HCT116 (cell line): ENCODE results near the gene FAM32A. TPM values are rescaled to one million over a fixed set of nuclear protein-coding genes. Genes with fewer than 3 reads are reported as not detected.

ENCODE experiments used
- ATAC-seq: fragments of 200-7000 bp; cut with Tn5 transposase; 2 replicates; pipeline ENCODE4 v1.9.1; 2020; ENCODE audit warnings: mild to moderate bottlenecking, moderate library complexity
- BruUV-seq: library from RNA; stranded (reverse); fragments of 400-500 nt; replicated peaks from 2 replicates; lab custom pipeline; 2021; lab: Mats Ljungman, UMichigan
- CTCF ChIA-PET: fragments of 300-600 bp; sonication (Branson Sonifier 250); formaldehyde crosslinking; loops from one replicate; lab custom pipeline; 2021; ENCODE audit warnings: antibody characterized with exemption; lab: Charles Lee
- POLR2A ChIA-PET: fragments of 300-600, 350-600 bp; sonication (Branson Sonifier 250); formaldehyde crosslinking; loops from one replicate; lab custom pipeline; 2021; ENCODE audit warnings: antibody characterized with exemption; lab: Charles Lee
- RAD21 ChIA-PET, 2 experiments: fragments of 300-600 bp; sonication (Branson Sonifier 250); formaldehyde crosslinking; loops; one replicate each; lab custom pipeline; 2023; ENCODE audit warnings: low total read pairs in 2 of 2; ENCODE audit not compliant: uncharacterized antibody in 2 of 2, unreplicated experiment in 2 of 2, low non-redundant PET in 1 of 2; lab: Charles Lee
- DNase-seq: peaks from one replicate; pipeline ENCODE4 v3.0.0-alpha.2; 2010; ENCODE audit warnings: low read depth, low spot score
- H2AFZ ChIP-seq: fragments of 200-600 bp; shearing (Covaris generic), sonication (generic); 2 replicates; pipeline ENCODE4 v1.6.1; 2017; ENCODE audit warnings: low read depth, mixed run types, mixed read lengths, antibody characterized with exemption, low read length; ENCODE audit not compliant: poor library complexity, severe bottlenecking
- H3K27ac ChIP-seq: 2 replicates; pipeline ENCODE4 v1.5.1; 2012; ENCODE audit warnings: low read depth, low read length
- H3K27me3 ChIP-seq: fragments of 200-600 bp; sonication (generic); 2 replicates; pipeline ENCODE4 v1.6.1; 2016; ENCODE audit warnings: mixed run types, low read length, mixed read lengths; ENCODE audit not compliant: insufficient read depth
- H3K36me3 ChIP-seq, 2 experiments: fragments of 200-500 bp in 1 of 2; fragments of 200-600 bp in 1 of 2; sonication (Bioruptor generic) in 1 of 2; sonication (generic) in 1 of 2; 2 replicates each; pipeline versions ENCODE4 v1.5.1 to v1.6.1; 2014 to 2016; ENCODE audit warnings: low read length in 2 of 2, inconsistent platforms in 1 of 2, mixed read lengths in 1 of 2, mixed run types in 1 of 2; ENCODE audit not compliant: insufficient read depth in 2 of 2, control insufficient read depth in 1 of 2
- H3K4me1 ChIP-seq, 2 experiments: fragments of 200-600 bp in 1 of 2; sonication (generic) in 1 of 2; 2 replicates each; pipeline versions ENCODE4 v1.5.1 to v1.6.1; 2012 to 2017; ENCODE audit warnings: low read length in 2 of 2, inconsistent platforms in 1 of 2, mild to moderate bottlenecking in 1 of 2, mixed read lengths in 1 of 2, mixed run types in 1 of 2, moderate library complexity in 1 of 2; ENCODE audit not compliant: insufficient read depth in 2 of 2, control insufficient read depth in 1 of 2
- H3K4me2 ChIP-seq: fragments of 200-600 bp; sonication (generic); 2 replicates; pipeline ENCODE4 v1.6.1; 2017; ENCODE audit warnings: mixed run types, low read length, mixed read lengths
- H3K4me3 ChIP-seq, 2 experiments: fragments of 200-600 bp in 1 of 2; sonication (generic) in 1 of 2; replicated peaks in 1 of 2; 2 replicates each; pipeline ENCODE4 v1.5.1; 2011 to 2016; ENCODE audit warnings: low read length in 2 of 2, control low read depth in 1 of 2, low read depth in 1 of 2, mild to moderate bottlenecking in 1 of 2, mixed read lengths in 1 of 2, mixed run types in 1 of 2
- H3K79me2 ChIP-seq: fragments of 200-600 bp; sonication (generic); 2 replicates; pipeline ENCODE4 v1.6.1; 2017; ENCODE audit warnings: mild to moderate bottlenecking, mixed run types, low read length, moderate library complexity, mixed read lengths; ENCODE audit not compliant: insufficient read depth
- H3K9ac ChIP-seq: fragments of 200-600 bp; sonication (generic); 2 replicates; pipeline ENCODE4 v1.6.1; 2016; ENCODE audit warnings: low read length, mixed read lengths
- H3K9me2 ChIP-seq: fragments of 200-600 bp; sonication (generic), shearing (Covaris generic); 2 replicates; pipeline ENCODE4 v1.6.1; 2017; ENCODE audit warnings: mixed run types, mild to moderate bottlenecking, moderate library complexity; ENCODE audit not compliant: insufficient read depth
- H3K9me3 ChIP-seq, 2 experiments: fragments of 200-500 bp in 1 of 2; fragments of 200-600 bp in 1 of 2; sonication (Bioruptor generic) in 1 of 2; sonication (generic) in 1 of 2; 2 replicates each; pipeline ENCODE4 v1.6.1; 2014 to 2017; ENCODE audit warnings: low read length in 2 of 2, mixed read lengths in 2 of 2, inconsistent platforms in 1 of 2, low read depth in 1 of 2, mild to moderate bottlenecking in 1 of 2, mixed run types in 1 of 2, moderate library complexity in 1 of 2; ENCODE audit not compliant: control insufficient read depth in 1 of 2, insufficient read depth in 1 of 2
- H4K20me1 ChIP-seq: fragments of 200-600 bp; sonication (generic), shearing (Covaris generic); 2 replicates; pipeline ENCODE4 v1.6.1; 2017; ENCODE audit warnings: mixed run types, mild to moderate bottlenecking, moderate library complexity; ENCODE audit not compliant: insufficient read depth
- EGR1 ChIP-seq: IDR thresholded peaks from 2 replicates; pipeline ENCODE4 v1.6.1; 2012; ENCODE audit warnings: low read depth
- EZH2phosphoT487 ChIP-seq: fragments of 200-600 bp; IDR thresholded peaks from 2 replicates; pipeline ENCODE4 v1.6.1; 2018; ENCODE audit warnings: antibody characterized with exemption, borderline replicate concordance
- MAX ChIP-seq: IDR thresholded peaks from 2 replicates; pipeline ENCODE4 v1.6.1; 2012
- POLR2AphosphoS5 ChIP-seq: IDR thresholded peaks from 2 replicates; pipeline ENCODE4 v1.6.1; 2011; ENCODE audit warnings: mild to moderate bottlenecking, low read depth, low read length, moderate library complexity
- SP1 ChIP-seq: IDR thresholded peaks from 2 replicates; pipeline ENCODE4 v1.6.1; 2012; ENCODE audit warnings: low read depth
- TCF7L2 ChIP-seq: IDR thresholded peaks from 2 replicates; pipeline ENCODE4 v1.7.0; 2011; ENCODE audit warnings: borderline replicate concordance, inconsistent platforms; ENCODE audit not compliant: insufficient read depth, insufficient read length; ENCODE audit errors: extremely low read depth
- ZBTB33 ChIP-seq: IDR thresholded peaks from 2 replicates; pipeline ENCODE4 v1.6.1; 2011; ENCODE audit warnings: mild to moderate bottlenecking, low read length, moderate library complexity; ENCODE audit not compliant: insufficient replicate concordance; ENCODE audit errors: extremely low read depth
- intact Hi-C: fragments of 100-400 bp; cut with micrococcal nuclease; formaldehyde crosslinking; loops from 2 replicates; pipeline ENCODE4 v1.10.0; 2022
- total RNA-seq: library from RNA; stranded (reverse); gene quantifications from one replicate; pipeline ENCODE4 v1.2.1, GENCODE V29; 2021; ENCODE audit not compliant: unreplicated experiment

Gene FAM32A
- total RNA-seq, 1 experiment from 2014 or later: 61.3 TPM

GRCh38 chr19:16206046-16206605 lies 20.9 kb downstream of the FAM32A start:
- peaks cover 8% of the 10 kb centered on the region; the same call in 1 of the 2 replicates for H3K79me2 ChIP-seq
- ChIA-PET CTCF (no interaction called here), POLR2A (no interaction called here)
- H3K9me2 ChIP-seq: no peaks in the 10 kb centered on the region
- no peaks in the 10 kb centered on the region for H4K20me1 ChIP-seq
- H3K27me3 ChIP-seq: no peaks in the 10 kb centered on the region
- H3K4me3 ChIP-seq: no peak overlapping the region
- 0 out of 2 replicates have a peak, but pooled peaks have one; percentile 14 for ATAC-seq
- no peak overlapping the region for H3K27ac ChIP-seq
- no peak for DNase-seq
- TF ChIP-seq ZBTB33 (no peak), MAX (no peak), TCF7L2 (no peak), POLR2AphosphoS5 (no peak), EGR1 (no peak), EZH2phosphoT487 (no peak), SP1 (no peak)
- TF ChIP-seq, all 23 proteins: peak for 0
- H3K9ac ChIP-seq: no peak overlapping the region
- intact Hi-C loops: no loop called here
- RAD21 ChIA-PET: interaction anchor here in 1 of 2 experiments (1.1 kb wide), 1 partner anchor 177 kb away, joined by 4 read pairs; no protein-coding TSS in a partner anchor
- H3K4me1 ChIP-seq: no peaks in the 10 kb centered on the region
- H2AFZ ChIP-seq: no peak overlapping the region
- no TSS peak for BruUV-seq
- H3K36me3 ChIP-seq: peaks cover 5 to 18% of the 10 kb centered on the region in 2 experiments; a peak in 3 of 4 replicates
- no peak overlapping the region for H3K4me2 ChIP-seq
- H3K9me3 ChIP-seq: no peaks in the 10 kb centered on the region
